ENCODE results near the gene GRIP2. TPM values are rescaled to one million over a fixed set of nuclear protein-coding genes. Genes with fewer than 3 reads are reported as not detected.

GRIP2 gene
- total and polyA plus RNA-seq, 9 of the 15 experiments (the other 6 are each of a cell fraction or from before 2014, with no cell fraction given): 0.01 TPM; not detected in 7

DNA sequence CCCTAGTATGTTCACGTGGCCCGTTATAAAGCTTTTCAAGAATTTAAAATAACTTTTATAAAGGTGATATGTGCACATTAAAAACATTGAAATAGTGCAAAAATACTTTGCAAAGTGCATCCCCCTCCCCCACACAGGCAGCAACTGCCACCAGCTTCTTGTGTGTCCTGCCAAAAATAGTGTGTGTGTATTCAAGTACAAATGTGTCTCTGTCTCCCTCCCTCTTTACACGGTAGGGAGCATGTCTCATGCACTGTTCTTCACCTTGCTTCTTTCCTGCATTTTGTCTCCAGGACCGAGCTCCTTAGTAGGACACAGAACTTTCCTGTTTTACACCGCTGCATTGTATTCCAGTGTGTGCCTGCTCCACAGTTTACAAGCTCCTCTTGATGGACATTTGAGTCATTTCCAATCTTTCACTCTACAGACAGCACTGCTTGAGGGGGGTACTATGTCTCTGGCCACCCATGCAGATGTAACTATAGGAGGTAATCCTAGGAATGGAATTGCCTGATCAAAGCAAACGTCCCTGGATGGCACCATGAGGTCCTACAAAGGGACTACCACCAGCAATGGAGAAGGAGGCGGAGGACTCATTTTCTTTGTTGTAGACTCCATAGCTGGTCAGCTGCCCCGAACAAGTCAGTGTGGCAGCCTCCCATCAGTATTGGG lies 85.4 kb downstream of the GRIP2 start:
- no peaks in the 10 kb centered on the region for H3K27me3 ChIP-seq (ENCODE audit: control insufficient read depth in 2 of 2, insufficient read depth in 2 of 2, low read length in 2 of 2)
- peaks cover 3% of the 10 kb centered on the region; the same call in 1 of the 2 replicates for H4K20me1 ChIP-seq (replicated peaks; ENCODE audit: control insufficient read depth, insufficient read depth, low read length)
- ChIA-PET POLR2A (interaction anchor here (0.6 to 1.3 kb wide), 8 partner anchors 9 to 248 kb away, joined by 3 to 4 read pairs (median 3); no protein-coding TSS in a partner anchor), CTCF (ENCODE audit: low intra/inter-chr PET ratio) (no interaction called here)
- no peaks in the 10 kb centered on the region for H3K79me2 ChIP-seq (ENCODE audit: control insufficient read depth, insufficient read depth, low read length)
- intact Hi-C loops (cut with micrococcal nuclease) (no loop called here), in situ Hi-C loops (cut with MboI) (no loop called here)
- H3K36me3 ChIP-seq (ENCODE audit: control insufficient read depth, insufficient read depth, low read length): peaks cover 100% of the 10 kb centered on the region
- H3K9me3 ChIP-seq (replicated peaks; ENCODE audit: control insufficient read depth, insufficient read depth, low read depth, low read length): no peaks in the 10 kb centered on the region
- H2AFZ ChIP-seq (ENCODE audit: low read depth, low read length): no peak overlapping the region
- ATAC-seq (no peak), FAIRE-seq (no peak), DNase-seq (ENCODE audit: extremely low read depth in 1 of 4, low spot score in 3 of 4) (no peak)
- BruUV-seq (replicated peaks): no TSS peak
- H3K4me2 ChIP-seq (ENCODE audit: insufficient read depth, low read length): no peak overlapping the region
- no peak overlapping the region for H3K4me3 ChIP-seq
- H3K9ac ChIP-seq (ENCODE audit: insufficient read depth in 1 of 2, low read depth in 2 of 2, low read length in 2 of 2): no peak overlapping the region
- TF ChIP-seq BCLAF1 (IDR thresholded peaks at IDR 0.05; ENCODE audit: borderline replicate concordance in 1 of 2, control insufficient read depth in 1 of 2, low read depth in 2 of 2, low read length in 1 of 2): no peak
- peak; percentile 7 for TF ChIP-seq POLR2B (IDR thresholded peaks at IDR 0.05; ENCODE audit: low read depth, partially characterized antibody)
- no peak overlapping the region for H3K27ac ChIP-seq (ENCODE audit: extremely low read depth, low read depth, low read length)
- WGBS (ENCODE audit: insufficient coverage, low coverage, missing lambda C conversion rate): 77% methylated on average over 8 of the region's 8 CpGs
- peaks cover 3% of the 10 kb centered on the region for H3K9me1 ChIP-seq (ENCODE audit: control insufficient read depth, insufficient read depth, low read length)
- H3K4me1 ChIP-seq (replicated peaks in 1 of 2; ENCODE audit: control insufficient read depth in 2 of 2, insufficient read depth in 2 of 2, low read length in 2 of 2): peaks cover 5 to 9% of the 10 kb centered on the region in 2 experiments; a peak in 3 of 5 replicates

Measured in K562 (cell line).